Vagina (tissue), 2 donors: ENCODE data around the gene ADCY5. TPM values are rescaled to one million over a fixed set of nuclear protein-coding genes. Genes with fewer than 3 reads are reported as not detected.

ENCODE experiments used
- DNase-seq, 2 donors: peaks; one replicate each; pipeline ENCODE4 v3.0.0-alpha.2; 2017; ENCODE audit errors: extremely low spot score in 2 of 2
- H3K27ac ChIP-seq: fragments of 200-600 bp; sonication (generic); one replicate; pipeline ENCODE4 v1.5.1; 2019
- H3K27me3 ChIP-seq: fragments of 200-600 bp; sonication (generic); one replicate; pipeline ENCODE4 v1.5.1; 2019
- H3K36me3 ChIP-seq, 2 donors: fragments of 200-600 bp; sonication (generic); one replicate each; pipeline ENCODE4 v1.5.1; 2017 to 2019
- H3K4me1 ChIP-seq: fragments of 200-600 bp; sonication (generic); one replicate; pipeline ENCODE4 v1.5.1; 2019
- H3K4me3 ChIP-seq, 2 donors: fragments of 200-600 bp; sonication (generic); 1 replicate in 1 of 2; 2 replicates in 1 of 2; pipeline ENCODE4 v1.5.1; 2016 to 2019
- H3K9me3 ChIP-seq: fragments of 200-600 bp; sonication (generic); one replicate; pipeline ENCODE4 v1.5.1; 2019
- POLR2A ChIP-seq, 2 donors: fragments of 450-650 bp; IDR thresholded peaks; one replicate each; pipeline ENCODE4 v1.6.1; 2017; ENCODE audit warnings: antibody characterized with exemption in 2 of 2, mild to moderate bottlenecking in 2 of 2, moderate library complexity in 2 of 2
- POLR2AphosphoS5 ChIP-seq, 2 donors: sonication (generic); formaldehyde crosslinking; IDR thresholded peaks; one replicate each; pipeline ENCODE4 v1.9.0; 2017; ENCODE audit warnings: antibody characterized with exemption in 2 of 2, mild to moderate bottlenecking in 2 of 2, low read depth in 1 of 2; ENCODE audit not compliant: insufficient read depth in 1 of 2
- intact Hi-C: fragments of 100-400 bp; cut with DNase I; formaldehyde crosslinking; loops from one replicate; pipeline ENCODE4 v1.15.1; 2023
- total RNA-seq: library from RNA; depleted of rRNA; stranded (reverse); fragments of >200 nt; gene quantifications from one replicate; pipeline ENCODE4 v1.2.3, GENCODE V29; 2016
- TF ChIP-seq, protein P1 (sequence below), 3 experiments: fragments of 450-650 bp in 2 of 3; fragments of 200-600 bp in 1 of 3; sonication (generic) in 1 of 3; IDR thresholded peaks; one replicate each; pipeline ENCODE4 v1.5.1; 2017 to 2019; ENCODE audit warnings: antibody characterized with exemption in 3 of 3, mild to moderate bottlenecking in 2 of 3, moderate library complexity in 2 of 3

ADCY5 gene
- total RNA-seq, 1 donor from 2014 or later: 16.7 TPM

GRCh38 chr3:123298903-123299302, 150.0 kb downstream of the ADCY5 start:
- TF ChIP-seq, protein P1, sequence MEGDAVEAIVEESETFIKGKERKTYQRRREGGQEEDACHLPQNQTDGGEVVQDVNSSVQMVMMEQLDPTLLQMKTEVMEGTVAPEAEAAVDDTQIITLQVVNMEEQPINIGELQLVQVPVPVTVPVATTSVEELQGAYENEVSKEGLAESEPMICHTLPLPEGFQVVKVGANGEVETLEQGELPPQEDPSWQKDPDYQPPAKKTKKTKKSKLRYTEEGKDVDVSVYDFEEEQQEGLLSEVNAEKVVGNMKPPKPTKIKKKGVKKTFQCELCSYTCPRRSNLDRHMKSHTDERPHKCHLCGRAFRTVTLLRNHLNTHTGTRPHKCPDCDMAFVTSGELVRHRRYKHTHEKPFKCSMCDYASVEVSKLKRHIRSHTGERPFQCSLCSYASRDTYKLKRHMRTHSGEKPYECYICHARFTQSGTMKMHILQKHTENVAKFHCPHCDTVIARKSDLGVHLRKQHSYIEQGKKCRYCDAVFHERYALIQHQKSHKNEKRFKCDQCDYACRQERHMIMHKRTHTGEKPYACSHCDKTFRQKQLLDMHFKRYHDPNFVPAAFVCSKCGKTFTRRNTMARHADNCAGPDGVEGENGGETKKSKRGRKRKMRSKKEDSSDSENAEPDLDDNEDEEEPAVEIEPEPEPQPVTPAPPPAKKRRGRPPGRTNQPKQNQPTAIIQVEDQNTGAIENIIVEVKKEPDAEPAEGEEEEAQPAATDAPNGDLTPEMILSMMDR (IDR thresholded peaks at IDR 0.05): no peak
- TF ChIP-seq POLR2A (IDR thresholded peaks at IDR 0.05): no peak
- TF ChIP-seq POLR2AphosphoS5 (IDR thresholded peaks at IDR 0.05; ENCODE audit: insufficient read depth in 1 of 2, low read depth in 1 of 2): no peak
- no peak overlapping the region for H3K27ac ChIP-seq
- no peaks in the 10 kb centered on the region for H3K27me3 ChIP-seq
- H3K4me1 ChIP-seq: no peaks in the 10 kb centered on the region
- no peak overlapping the region for H3K4me3 ChIP-seq
- H3K36me3 ChIP-seq: peaks cover 0 to 5% of the 10 kb centered on the region in 2 donors
- intact Hi-C loops: no loop called here
- no peaks in the 10 kb centered on the region for H3K9me3 ChIP-seq
- no peak for DNase-seq

GRCh38 chr3:123297627-123297899, 151.3 kb downstream of the ADCY5 start:
- no peak for TF ChIP-seq POLR2A (IDR thresholded peaks at IDR 0.05)
- no peak for TF ChIP-seq POLR2AphosphoS5 (IDR thresholded peaks at IDR 0.05; ENCODE audit: insufficient read depth in 1 of 2, low read depth in 1 of 2)
- TF ChIP-seq, protein P1 (IDR thresholded peaks at IDR 0.05): no peak
- DNase-seq: no peak
- Histone ChIP-seq H3K36me3 (peaks cover 0 to 5% of the 10 kb centered on the region in 2 donors), H3K4me3 (no peak overlapping the region), H3K27me3 (no peaks in the 10 kb centered on the region), H3K27ac (no peak overlapping the region), H3K9me3 (no peaks in the 10 kb centered on the region), H3K4me1 (no peaks in the 10 kb centered on the region)
- intact Hi-C loops: no loop called here

DNA sequence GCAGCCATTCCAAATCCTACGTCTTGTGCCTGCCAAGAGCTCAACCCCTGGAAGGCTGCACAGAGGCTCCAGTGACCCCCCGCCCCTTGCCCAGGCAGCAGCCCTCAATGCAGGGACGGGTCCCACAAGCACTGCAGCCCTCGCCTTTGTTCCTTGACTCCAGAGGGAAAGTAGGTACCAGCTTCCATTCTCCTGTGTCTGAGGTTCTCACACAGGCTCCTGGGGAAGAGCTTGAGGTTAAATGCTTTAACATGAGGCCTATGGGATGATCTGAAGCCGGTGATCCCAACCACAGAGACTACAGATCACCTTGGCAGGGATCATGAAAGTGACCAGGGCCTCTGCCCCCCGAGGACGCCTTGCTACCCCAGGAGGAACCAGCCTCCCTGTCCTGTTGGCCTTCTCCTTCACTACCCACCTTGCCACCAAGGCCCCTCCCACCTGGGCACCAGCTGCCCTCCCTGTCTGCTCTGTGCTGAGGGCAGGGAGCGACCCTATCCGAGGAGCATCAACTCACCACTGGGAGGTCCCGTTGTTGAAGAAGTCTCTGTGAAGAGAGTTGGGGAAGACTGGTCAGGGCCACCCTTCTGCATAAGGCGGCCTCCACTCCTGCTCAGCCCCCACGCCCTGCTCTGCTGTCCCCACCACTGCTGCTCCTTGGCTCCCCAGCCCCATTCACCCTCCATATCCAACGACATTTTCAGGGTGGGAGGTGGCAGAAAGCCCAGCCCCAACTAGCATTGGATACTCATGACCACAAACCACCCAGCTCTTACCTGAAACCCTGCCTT, 151.9 kb downstream of the ADCY5 start:
- TF ChIP-seq, protein P1 (IDR thresholded peaks at IDR 0.05): no peak
- TF ChIP-seq POLR2AphosphoS5 (IDR thresholded peaks at IDR 0.05; ENCODE audit: insufficient read depth in 1 of 2, low read depth in 1 of 2) (no peak), POLR2A (IDR thresholded peaks at IDR 0.05) (no peak)
- Histone ChIP-seq H3K27ac (no peak overlapping the region), H3K9me3 (no peaks in the 10 kb centered on the region), H3K36me3 (peaks cover 0 to 5% of the 10 kb centered on the region in 2 donors), H3K27me3 (no peaks in the 10 kb centered on the region), H3K4me3 (no peak overlapping the region), H3K4me1 (no peaks in the 10 kb centered on the region)
- DNase-seq: no peak
- intact Hi-C loops: no loop called here

GRCh38 chr3:123296261-123296660, 152.6 kb downstream of the ADCY5 start:
- no peak overlapping the region for H3K4me3 ChIP-seq
- peaks cover 0 to 5% of the 10 kb centered on the region in 2 donors for H3K36me3 ChIP-seq
- H3K4me1 ChIP-seq: no peaks in the 10 kb centered on the region
- intact Hi-C loops: no loop called here
- no peaks in the 10 kb centered on the region for H3K9me3 ChIP-seq
- TF ChIP-seq POLR2A (IDR thresholded peaks at IDR 0.05) (no peak), POLR2AphosphoS5 (IDR thresholded peaks at IDR 0.05; ENCODE audit: insufficient read depth in 1 of 2, low read depth in 1 of 2) (no peak)
- TF ChIP-seq, protein P1 (IDR thresholded peaks at IDR 0.05): no peak
- DNase-seq: no peak
- no peaks in the 10 kb centered on the region for H3K27me3 ChIP-seq
- H3K27ac ChIP-seq: no peak overlapping the region

- H3K9me3 ChIP-seq: no peaks in the 10 kb centered on the region
- no peak for TF ChIP-seq POLR2AphosphoS5 (IDR thresholded peaks at IDR 0.05; ENCODE audit: insufficient read depth in 1 of 2, low read depth in 1 of 2)
- TF ChIP-seq POLR2A (IDR thresholded peaks at IDR 0.05): no peak
- TF ChIP-seq, protein P1 (IDR thresholded peaks at IDR 0.05): no peak
- H3K4me1 ChIP-seq: no peaks in the 10 kb centered on the region
- H3K36me3 ChIP-seq: peaks cover 0 to 5% of the 10 kb centered on the region in 2 donors
- intact Hi-C loops: no loop called here
- no peak overlapping the region for H3K4me3 ChIP-seq
- no peak overlapping the region for H3K27ac ChIP-seq
- no peak for DNase-seq
- H3K27me3 ChIP-seq: no peaks in the 10 kb centered on the region
These were observed 153.0 kb downstream of the ADCY5 start for GRCh38 chr3:123295901-123296250.
